ENCODE measurements around the gene RAPGEF2. TPM values are rescaled to one million over a fixed set of nuclear protein-coding genes. Genes with fewer than 3 reads are reported as not detected.

The RAPGEF2 gene
- total and polyA plus RNA-seq, 8 donors, result 3.3 to 78.1 (median 37.2) TPM

- Histone ChIP-seq H3K4me1 (no peaks in the 10 kb centered on the region), H3K27me3 (no peaks in the 10 kb centered on the region), H3K9me3 (no peaks in the 10 kb centered on the region), H3K4me3 (no peak overlapping the region), H3K36me3 (peaks cover 16 to 44% (median 39%) of the 10 kb centered on the region in 4 donors), H3K27ac (no peak overlapping the region)
- intact Hi-C loops (cut with DNase I; ENCODE audit: low total_unique reads), result no loop called here
- no peak for DNase-seq
- TF ChIP-seq POLR2AphosphoS5 (IDR thresholded peaks at IDR 0.05) (no peak), CTCF (IDR thresholded peaks at IDR 0.05) (no peak), POLR2A (IDR thresholded peaks at IDR 0.05) (no peak)
Observed at GRCh38 chr4:159326480-159326879, 223.6 kb downstream of the RAPGEF2 start.

- WGBS, 5 donors, result 93 to 97% (median 95%) methylated on average over 2 of the region's 2 CpGs
- intact Hi-C loops (cut with DNase I; ENCODE audit: low total_unique reads), result no loop called here
- TF ChIP-seq POLR2A (IDR thresholded peaks at IDR 0.05) (no peak), EP300 (IDR thresholded peaks at IDR 0.05) (no peak), POLR2AphosphoS5 (IDR thresholded peaks at IDR 0.05) (no peak), CTCF (IDR thresholded peaks at IDR 0.05) (no peak)
Observed at GRCh38 chr4:159328766-159329165, 225.9 kb downstream of the RAPGEF2 start.

GRCh38 chr4:159334461-159334860, 231.6 kb downstream of the RAPGEF2 start:
- Histone ChIP-seq H3K27me3 (no peaks in the 10 kb centered on the region), H3K9me3 (no peaks in the 10 kb centered on the region), H3K4me3 (no peak overlapping the region), H3K36me3 (peaks cover 16 to 67% (median 60%) of the 10 kb centered on the region in 4 donors), H3K4me1 (no peaks in the 10 kb centered on the region), H3K27ac (no peak overlapping the region)
- DNase-seq, result no peak
- 90 to 100% (median 96%) methylated on average over 1 of the region's 1 CpG for WGBS, 5 donors
- intact Hi-C loops (cut with DNase I; ENCODE audit: low total_unique reads), result no loop called here
- no peak for TF ChIP-seq POLR2A (IDR thresholded peaks at IDR 0.05)
- TF ChIP-seq CTCF (IDR thresholded peaks at IDR 0.05), result no peak

More at GRCh38 chr4:159328766-159329165, 225.9 kb downstream of the RAPGEF2 start:
- no peak for DNase-seq
- H3K4me3 ChIP-seq, result no peak overlapping the region
- H3K27ac ChIP-seq, result no peak overlapping the region
- H3K36me3 ChIP-seq, result peaks cover 7 to 45% (median 41%) of the 10 kb centered on the region in 4 donors
- no peaks in the 10 kb centered on the region for H3K4me1 ChIP-seq
- H3K9me3 ChIP-seq, result no peaks in the 10 kb centered on the region
- no peaks in the 10 kb centered on the region for H3K27me3 ChIP-seq

GRCh38 chr4:159337041-159337440, 234.2 kb downstream of the RAPGEF2 start:
- DNase-seq, result no peak
- intact Hi-C loops (cut with DNase I; ENCODE audit: low total_unique reads), result no loop called here
- Histone ChIP-seq H3K36me3 (peaks cover 19 to 65% (median 58%) of the 10 kb centered on the region in 4 donors), H3K4me1 (no peaks in the 10 kb centered on the region), H3K9me3 (no peaks in the 10 kb centered on the region), H3K4me3 (no peak overlapping the region), H3K27me3 (no peaks in the 10 kb centered on the region), H3K27ac (no peak overlapping the region)
- no peak for TF ChIP-seq CTCF (IDR thresholded peaks at IDR 0.05)
- no peak for TF ChIP-seq EP300 (IDR thresholded peaks at IDR 0.05)
- TF ChIP-seq POLR2AphosphoS5 (IDR thresholded peaks at IDR 0.05), result no peak
- no peak for TF ChIP-seq POLR2A (IDR thresholded peaks at IDR 0.05)
- 91 to 96% (median 94%) methylated on average over 2 of the region's 2 CpGs for WGBS, 5 donors

Measured in stomach (tissue), 9 donors.